Breast epithelium (tissue), 4 donors: ENCODE measurements around the gene PSMA1. TPM values are rescaled to one million over a fixed set of nuclear protein-coding genes. Genes with fewer than 3 reads are reported as not detected.

Experiments
- DNase-seq, 2 donors: peaks; one replicate each; pipeline ENCODE4 v3.0.0-alpha.2; 2019; ENCODE audit warnings: low spot score in 2 of 2
- H3K27ac ChIP-seq, 2 donors: fragments of 200-600 bp; sonication (generic) in 1 of 2; one replicate each; pipeline ENCODE4 v1.5.1; 2016 to 2019; ENCODE audit warnings: mild to moderate bottlenecking in 1 of 2
- H3K27me3 ChIP-seq, 2 donors: fragments of 200-600 bp; sonication (generic) in 1 of 2; one replicate each; pipeline versions ENCODE4 v1.5.1 to v1.6.0; 2017 to 2019; ENCODE audit warnings: control low read depth in 1 of 2, mild to moderate bottlenecking in 1 of 2
- H3K36me3 ChIP-seq: fragments of 200-600 bp; one replicate; pipeline ENCODE4 v1.5.1; 2019
- H3K4me1 ChIP-seq, 2 donors: fragments of 200-600 bp; sonication (generic); one replicate each; pipeline ENCODE4 v1.5.1; 2016 to 2019; ENCODE audit warnings: control low read depth in 1 of 2
- H3K4me3 ChIP-seq, 3 donors: fragments of 200-600 bp; sonication (generic); 1 replicate in 2 of 3; 2 replicates in 1 of 3; pipeline ENCODE4 v1.5.1; 2016 to 2019; ENCODE audit warnings: mild to moderate bottlenecking in 3 of 3, moderate library complexity in 2 of 3
- H3K9me3 ChIP-seq, 2 donors: fragments of 200-600 bp; sonication (generic) in 1 of 2; one replicate each; pipeline ENCODE4 v1.5.1; 2016 to 2019; ENCODE audit warnings: control low read depth in 1 of 2
- CTCF ChIP-seq, 3 donors: fragments of 450-650 bp; IDR thresholded peaks; one replicate each; pipeline ENCODE4 v1.5.1; 2016 to 2017; ENCODE audit warnings: antibody characterized with exemption in 3 of 3, mild to moderate bottlenecking in 3 of 3, moderate library complexity in 3 of 3
- POLR2A ChIP-seq: fragments of 450-650 bp; IDR thresholded peaks from one replicate; pipeline ENCODE4 v1.6.1; 2016; ENCODE audit warnings: antibody characterized with exemption, mild to moderate bottlenecking, moderate library complexity
- POLR2AphosphoS5 ChIP-seq, 3 donors: sonication (generic); formaldehyde crosslinking; IDR thresholded peaks; one replicate each; pipeline ENCODE4 v1.6.1; 2017; ENCODE audit warnings: antibody characterized with exemption in 3 of 3
- intact Hi-C: fragments of 100-400 bp; cut with DNase I; formaldehyde crosslinking; loops from one replicate; pipeline ENCODE4 v1.15.1; 2023; ENCODE audit warnings: low total_unique reads
- total RNA-seq, 3 donors: library from RNA; depleted of rRNA; stranded (reverse); fragments of >200 nt; gene quantifications; one replicate each; pipeline ENCODE4 v1.1.0, GENCODE V29; 2016

PSMA1 gene
- total RNA-seq, 3 donors from 2014 or later, result 107 to 120 (median 116) TPM

- H3K4me3 ChIP-seq, result no peak overlapping the region
- no peak overlapping the region for H3K27ac ChIP-seq
- intact Hi-C loops, result no loop called here
- H3K9me3 ChIP-seq, result no peaks in the 10 kb centered on the region
- H3K27me3 ChIP-seq, result no peaks in the 10 kb centered on the region
- DNase-seq, result no peak
- H3K4me1 ChIP-seq, result no peaks in the 10 kb centered on the region
- H3K36me3 ChIP-seq, result no peaks in the 10 kb centered on the region
- TF ChIP-seq POLR2AphosphoS5 (IDR thresholded peaks at IDR 0.05), result no peak
- no peak for TF ChIP-seq POLR2A
- TF ChIP-seq CTCF (IDR thresholded peaks at IDR 0.05), result no peak
These were observed 34.8 kb upstream of the PSMA1 start for GRCh38 chr11:14554959-14555358.

- TF ChIP-seq POLR2AphosphoS5 (IDR thresholded peaks at IDR 0.05) (no peak), CTCF (IDR thresholded peaks at IDR 0.05) (no peak), POLR2A (no peak)
- Histone ChIP-seq H3K36me3 (no peaks in the 10 kb centered on the region), H3K27me3 (no peaks in the 10 kb centered on the region), H3K9me3 (no peaks in the 10 kb centered on the region), H3K4me1 (no peaks in the 10 kb centered on the region), H3K27ac (no peak overlapping the region), H3K4me3 (no peak overlapping the region)
- DNase-seq, result no peak
- intact Hi-C loops, result no loop called here
These were observed 31.9 kb upstream of the PSMA1 start for GRCh38 chr11:14552089-14552488.

- intact Hi-C loops, result no loop called here
- TF ChIP-seq CTCF (IDR thresholded peaks at IDR 0.05), result no peak
- TF ChIP-seq POLR2AphosphoS5 (IDR thresholded peaks at IDR 0.05), result no peak
These were observed 31.2 kb upstream of the PSMA1 start for GRCh38 chr11:14551380-14551779.

GRCh38 chr11:14549891-14550290 lies 29.7 kb upstream of the PSMA1 start:
- intact Hi-C loops, result loop anchor here (10.0 kb wide), 1 partner anchor 345 kb away; the partner anchor contains the start of gene CYP2R1
- H3K4me1 ChIP-seq, result no peaks in the 10 kb centered on the region
- no peak for TF ChIP-seq POLR2A
- no peak for TF ChIP-seq CTCF (IDR thresholded peaks at IDR 0.05)
- no peak for TF ChIP-seq POLR2AphosphoS5 (IDR thresholded peaks at IDR 0.05)
- no peaks in the 10 kb centered on the region for H3K36me3 ChIP-seq
- no peak overlapping the region for H3K27ac ChIP-seq
- no peak overlapping the region for H3K4me3 ChIP-seq
- no peaks in the 10 kb centered on the region for H3K27me3 ChIP-seq
- DNase-seq, result no peak
- no peaks in the 10 kb centered on the region for H3K9me3 ChIP-seq

More at GRCh38 chr11:14551380-14551779, 31.2 kb upstream of the PSMA1 start:
- no peaks in the 10 kb centered on the region for H3K36me3 ChIP-seq
- no peak for DNase-seq
- H3K9me3 ChIP-seq, result no peaks in the 10 kb centered on the region
- H3K27me3 ChIP-seq, result no peaks in the 10 kb centered on the region
- no peaks in the 10 kb centered on the region for H3K4me1 ChIP-seq
- H3K4me3 ChIP-seq, result no peak overlapping the region
- H3K27ac ChIP-seq, result no peak overlapping the region

- H3K27me3 ChIP-seq, result no peaks in the 10 kb centered on the region
- no peak for DNase-seq
- no peak overlapping the region for H3K27ac ChIP-seq
- intact Hi-C loops, result loop anchor here (10.0 kb wide), 1 partner anchor 347 kb away; the partner anchor contains the start of gene CYP2R1
- TF ChIP-seq POLR2AphosphoS5 (IDR thresholded peaks at IDR 0.05) (no peak), CTCF (IDR thresholded peaks at IDR 0.05) (no peak), POLR2A (no peak)
- H3K36me3 ChIP-seq, result no peaks in the 10 kb centered on the region
- H3K4me1 ChIP-seq, result no peaks in the 10 kb centered on the region
- H3K9me3 ChIP-seq, result no peaks in the 10 kb centered on the region
- no peak overlapping the region for H3K4me3 ChIP-seq
These were observed 27.3 kb upstream of the PSMA1 start for GRCh38 chr11:14547440-14547839.
